Measurements from ENCODE around the gene CLASP1.
"Not testable (repeated sequence)": the region's sequence is repeated elsewhere in the genome, so short reads cannot be mapped to it uniquely, and the experiment has no call there.

The CLASP1 gene

GRCh38 chr2:121386102-121386501, 263.2 kb downstream of the CLASP1 start:
- no peak for DNase-seq (ENCODE audit: low spot score)
- in situ Hi-C loops (cut with MboI; ENCODE audit: low pct_unique_long_range_greater_than_20kb, low sequenced_read_pairs, unreplicated experiment) = loop anchor here (25.0 kb wide), 1 partner anchor 326 kb away; no protein-coding TSS in a partner anchor
- TF ChIP-seq, protein P1, sequence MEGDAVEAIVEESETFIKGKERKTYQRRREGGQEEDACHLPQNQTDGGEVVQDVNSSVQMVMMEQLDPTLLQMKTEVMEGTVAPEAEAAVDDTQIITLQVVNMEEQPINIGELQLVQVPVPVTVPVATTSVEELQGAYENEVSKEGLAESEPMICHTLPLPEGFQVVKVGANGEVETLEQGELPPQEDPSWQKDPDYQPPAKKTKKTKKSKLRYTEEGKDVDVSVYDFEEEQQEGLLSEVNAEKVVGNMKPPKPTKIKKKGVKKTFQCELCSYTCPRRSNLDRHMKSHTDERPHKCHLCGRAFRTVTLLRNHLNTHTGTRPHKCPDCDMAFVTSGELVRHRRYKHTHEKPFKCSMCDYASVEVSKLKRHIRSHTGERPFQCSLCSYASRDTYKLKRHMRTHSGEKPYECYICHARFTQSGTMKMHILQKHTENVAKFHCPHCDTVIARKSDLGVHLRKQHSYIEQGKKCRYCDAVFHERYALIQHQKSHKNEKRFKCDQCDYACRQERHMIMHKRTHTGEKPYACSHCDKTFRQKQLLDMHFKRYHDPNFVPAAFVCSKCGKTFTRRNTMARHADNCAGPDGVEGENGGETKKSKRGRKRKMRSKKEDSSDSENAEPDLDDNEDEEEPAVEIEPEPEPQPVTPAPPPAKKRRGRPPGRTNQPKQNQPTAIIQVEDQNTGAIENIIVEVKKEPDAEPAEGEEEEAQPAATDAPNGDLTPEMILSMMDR (IDR thresholded peaks at IDR 0.05; ENCODE audit: extremely low read depth, insufficient read depth, missing control alignments) = no peak

GRCh38 chr2:121382744-121383143, 266.5 kb downstream of the CLASP1 start:
- no peak for DNase-seq (ENCODE audit: low spot score)
- TF ChIP-seq, protein P1 (IDR thresholded peaks at IDR 0.05; ENCODE audit: extremely low read depth, insufficient read depth, missing control alignments) = no peak
- in situ Hi-C loops (cut with MboI; ENCODE audit: low pct_unique_long_range_greater_than_20kb, low sequenced_read_pairs, unreplicated experiment) = loop anchor here (25.0 kb wide), 1 partner anchor 330 kb away; no protein-coding TSS in a partner anchor

DNA sequence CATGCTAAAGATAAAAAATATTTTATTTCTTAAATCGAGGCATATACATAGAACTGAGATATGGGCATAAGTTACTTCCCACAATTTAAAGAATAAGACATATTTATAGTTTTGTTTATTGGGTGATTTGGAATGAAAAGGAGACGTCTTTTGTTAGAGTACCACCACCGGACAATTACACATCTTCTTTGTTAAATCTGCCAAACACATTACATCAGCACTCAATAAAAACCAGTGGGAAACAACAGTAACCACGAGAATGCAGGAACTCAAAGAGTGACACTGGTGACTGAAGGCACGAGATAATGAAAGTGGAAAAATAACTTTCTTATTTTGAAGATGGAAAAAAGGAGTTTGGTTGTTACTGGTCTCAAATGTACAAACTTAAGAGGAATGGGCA, 271.6 kb downstream of the CLASP1 start:
- DNase-seq (ENCODE audit: low spot score) = no peak
- in situ Hi-C loops (cut with MboI; ENCODE audit: low pct_unique_long_range_greater_than_20kb, low sequenced_read_pairs, unreplicated experiment) = loop anchor here (25.0 kb wide), 1 partner anchor 335 kb away; no protein-coding TSS in a partner anchor
- TF ChIP-seq, protein P1 (IDR thresholded peaks at IDR 0.05; ENCODE audit: extremely low read depth, insufficient read depth, missing control alignments) = no peak

- DNase-seq (ENCODE audit: low spot score) = no peak
- in situ Hi-C loops (cut with MboI; ENCODE audit: low pct_unique_long_range_greater_than_20kb, low sequenced_read_pairs, unreplicated experiment) = loop anchor here (25.0 kb wide), 1 partner anchor 336 kb away; no protein-coding TSS in a partner anchor
Observed at GRCh38 chr2:121376535-121377250, 272.6 kb downstream of the CLASP1 start.

DNA sequence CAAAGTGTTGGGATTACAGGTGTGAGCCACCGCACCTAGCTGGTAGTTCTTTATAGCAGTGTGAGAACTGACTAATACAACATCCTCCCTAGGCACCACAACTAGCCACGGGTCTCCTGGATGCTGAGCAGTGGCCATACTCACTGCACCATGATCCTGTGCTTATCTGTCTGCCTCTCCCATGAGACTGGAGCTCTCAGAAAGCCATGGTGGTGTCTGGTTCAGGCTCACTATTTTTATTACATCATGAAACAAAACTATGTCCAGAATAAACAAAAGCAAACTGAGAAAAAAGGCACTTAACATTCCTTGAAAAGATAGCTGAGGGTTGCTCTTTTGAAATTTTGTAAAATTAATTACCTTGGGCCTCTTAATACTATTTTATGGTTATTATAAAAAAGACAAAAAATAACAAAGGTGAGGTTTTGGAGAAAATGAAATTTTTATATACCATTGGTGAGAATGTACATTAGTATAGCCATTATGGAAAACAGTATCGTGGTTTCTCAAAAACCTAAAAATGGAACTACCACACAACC, 273.6 kb downstream of the CLASP1 start:
- TF ChIP-seq, protein P1 (IDR thresholded peaks at IDR 0.05; ENCODE audit: extremely low read depth, insufficient read depth, missing control alignments) = no peak
- no peak for DNase-seq (ENCODE audit: low spot score)
- in situ Hi-C loops (cut with MboI; ENCODE audit: low pct_unique_long_range_greater_than_20kb, low sequenced_read_pairs, unreplicated experiment) = loop anchor here (25.0 kb wide), 1 partner anchor 337 kb away; no protein-coding TSS in a partner anchor

More at GRCh38 chr2:121376535-121377250, 272.6 kb downstream of the CLASP1 start:
- TF ChIP-seq, protein P1 (IDR thresholded peaks at IDR 0.05; ENCODE audit: extremely low read depth, insufficient read depth, missing control alignments) = no peak

GRCh38 chr2:121374412-121375075, 274.7 kb downstream of the CLASP1 start:
- in situ Hi-C loops (cut with MboI; ENCODE audit: low pct_unique_long_range_greater_than_20kb, low sequenced_read_pairs, unreplicated experiment) = loop anchor here (25.0 kb wide), 1 partner anchor 338 kb away; no protein-coding TSS in a partner anchor

More at GRCh38 chr2:121374412-121375075, 274.7 kb downstream of the CLASP1 start:
- DNase-seq (ENCODE audit: low spot score) = not testable (repeated sequence)
